ENCODE results near the gene ZNF780A. TPM values are rescaled to one million over a fixed set of nuclear protein-coding genes. Genes with fewer than 3 reads are reported as not detected.
"Not testable (repeated sequence)": the region's sequence is repeated elsewhere in the genome, so short reads cannot be mapped to it uniquely, and the experiment has no call there.

Gene ZNF780A
- total and polyA plus RNA-seq, 4 donors = 10.4 to 32.9 (median 20.1) TPM

GRCh38 chr19:40128991-40129390 is 38.2 kb upstream of the ZNF780A start:
- Histone ChIP-seq H3K4me1 (ENCODE audit: control insufficient read depth in 5 of 5, insufficient read depth in 5 of 5, low read length in 5 of 5) (no peaks in the 10 kb centered on the region), H3K27ac (ENCODE audit: low read depth in 1 of 2, low read length in 1 of 2) (no peak overlapping the region), H3K36me3 (ENCODE audit: control insufficient read depth in 4 of 4, insufficient read depth in 4 of 4, low read length in 4 of 4) (no peaks in the 10 kb centered on the region), H3K9me3 (ENCODE audit: control insufficient read depth in 4 of 4, insufficient read depth in 3 of 4, low read length in 3 of 4) (no peaks in the 10 kb centered on the region), H3K4me3 (no peak overlapping the region), H3K27me3 (ENCODE audit: control insufficient read depth in 3 of 3, insufficient read depth in 3 of 3, low read length in 2 of 3) (peaks cover 0 to 5% (median 0%) of the 10 kb centered on the region in 3 donors), H3K9ac (ENCODE audit: insufficient read depth in 1 of 2, low read length in 2 of 2) (no peak overlapping the region)
- TF ChIP-seq, protein P1, sequence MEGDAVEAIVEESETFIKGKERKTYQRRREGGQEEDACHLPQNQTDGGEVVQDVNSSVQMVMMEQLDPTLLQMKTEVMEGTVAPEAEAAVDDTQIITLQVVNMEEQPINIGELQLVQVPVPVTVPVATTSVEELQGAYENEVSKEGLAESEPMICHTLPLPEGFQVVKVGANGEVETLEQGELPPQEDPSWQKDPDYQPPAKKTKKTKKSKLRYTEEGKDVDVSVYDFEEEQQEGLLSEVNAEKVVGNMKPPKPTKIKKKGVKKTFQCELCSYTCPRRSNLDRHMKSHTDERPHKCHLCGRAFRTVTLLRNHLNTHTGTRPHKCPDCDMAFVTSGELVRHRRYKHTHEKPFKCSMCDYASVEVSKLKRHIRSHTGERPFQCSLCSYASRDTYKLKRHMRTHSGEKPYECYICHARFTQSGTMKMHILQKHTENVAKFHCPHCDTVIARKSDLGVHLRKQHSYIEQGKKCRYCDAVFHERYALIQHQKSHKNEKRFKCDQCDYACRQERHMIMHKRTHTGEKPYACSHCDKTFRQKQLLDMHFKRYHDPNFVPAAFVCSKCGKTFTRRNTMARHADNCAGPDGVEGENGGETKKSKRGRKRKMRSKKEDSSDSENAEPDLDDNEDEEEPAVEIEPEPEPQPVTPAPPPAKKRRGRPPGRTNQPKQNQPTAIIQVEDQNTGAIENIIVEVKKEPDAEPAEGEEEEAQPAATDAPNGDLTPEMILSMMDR (IDR thresholded peaks at IDR 0.05; ENCODE audit: control extremely low read depth, extremely low read depth) = no peak
- DNase-seq (no peak), ATAC-seq (ENCODE audit: insufficient read depth, low FRiP score) (no peak)

DNA sequence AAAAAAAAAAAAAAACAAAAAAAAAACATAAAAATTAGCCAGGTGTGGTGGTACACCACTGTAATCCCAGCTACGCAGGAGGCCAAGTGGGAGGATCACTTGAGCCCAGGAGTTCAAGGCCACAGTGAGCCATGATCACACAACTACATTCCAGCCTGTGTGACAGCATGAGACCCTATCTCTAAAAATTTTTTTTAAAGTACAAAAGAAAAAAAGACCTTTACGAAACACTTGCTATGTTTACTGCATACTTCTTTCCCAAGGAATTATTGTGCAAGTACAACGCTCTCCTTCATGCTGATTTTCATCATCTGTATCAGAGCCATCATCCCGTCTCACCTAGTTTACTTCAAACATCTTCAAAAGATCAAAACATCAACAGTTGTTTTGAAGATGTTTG is 28.6 kb upstream of the ZNF780A start:
- H3K4me1 ChIP-seq (ENCODE audit: control insufficient read depth in 5 of 5, insufficient read depth in 5 of 5, low read length in 5 of 5) = no peaks in the 10 kb centered on the region
- DNase-seq (no peak), ATAC-seq (ENCODE audit: insufficient read depth, low FRiP score) (no peak)
- TF ChIP-seq, protein P1 (IDR thresholded peaks at IDR 0.05; ENCODE audit: control extremely low read depth, extremely low read depth) = no peak
- no peaks in the 10 kb centered on the region for H3K9me3 ChIP-seq (ENCODE audit: control insufficient read depth in 4 of 4, insufficient read depth in 3 of 4, low read length in 3 of 4)
- H3K27me3 ChIP-seq (ENCODE audit: control insufficient read depth in 3 of 3, insufficient read depth in 3 of 3, low read length in 2 of 3) = no peaks in the 10 kb centered on the region
- no peaks in the 10 kb centered on the region for H3K36me3 ChIP-seq (ENCODE audit: control insufficient read depth in 4 of 4, insufficient read depth in 4 of 4, low read length in 4 of 4)
- WGBS, 2 donors = 80 to 84% methylated on average over 4 of the region's 4 CpGs
- no peak overlapping the region for H3K4me3 ChIP-seq
- H3K27ac ChIP-seq (ENCODE audit: low read depth in 1 of 2, low read length in 1 of 2) = no peak overlapping the region
- no peak overlapping the region for H3K9ac ChIP-seq (ENCODE audit: insufficient read depth in 1 of 2, low read length in 2 of 2)

DNA sequence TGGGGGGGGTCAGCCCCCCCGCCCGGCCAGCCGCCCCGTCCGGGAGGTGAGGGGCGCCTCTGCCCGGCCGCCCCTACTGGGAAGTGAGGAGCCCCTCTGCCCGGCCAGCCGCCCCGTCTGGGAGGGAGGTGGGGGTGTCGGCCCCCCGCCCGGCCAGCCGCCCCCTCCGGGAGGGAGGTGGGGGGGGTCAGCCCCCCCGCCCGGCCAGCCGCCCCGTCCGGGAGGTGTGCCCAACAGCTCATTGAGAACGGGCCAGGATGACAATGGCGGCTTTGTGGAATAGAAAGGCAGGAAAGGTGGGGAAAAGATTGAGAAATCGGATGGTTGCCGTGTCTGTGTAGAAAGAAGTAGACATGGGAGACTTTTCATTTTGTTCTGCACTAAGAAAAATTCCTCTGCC is 27.9 kb upstream of the ZNF780A start:
- H3K27ac ChIP-seq (ENCODE audit: low read depth in 1 of 2, low read length in 1 of 2); DNase-seq; H3K36me3 ChIP-seq (ENCODE audit: control insufficient read depth in 4 of 4, insufficient read depth in 4 of 4, low read length in 4 of 4); ATAC-seq (ENCODE audit: insufficient read depth, low FRiP score); H3K9me3 ChIP-seq (ENCODE audit: control insufficient read depth in 4 of 4, insufficient read depth in 3 of 4, low read length in 3 of 4); H3K27me3 ChIP-seq (ENCODE audit: control insufficient read depth in 3 of 3, insufficient read depth in 3 of 3, low read length in 2 of 3); H3K9ac ChIP-seq (ENCODE audit: insufficient read depth in 1 of 2, low read length in 2 of 2); H3K4me1 ChIP-seq (ENCODE audit: control insufficient read depth in 5 of 5, insufficient read depth in 5 of 5, low read length in 5 of 5); H3K4me3 ChIP-seq: not testable (repeated sequence)
- 93% methylated on average over 15 of the region's 25 CpGs; no CpG with 5 or more reads in 1 of the 2 donors for WGBS, 2 donors

DNA sequence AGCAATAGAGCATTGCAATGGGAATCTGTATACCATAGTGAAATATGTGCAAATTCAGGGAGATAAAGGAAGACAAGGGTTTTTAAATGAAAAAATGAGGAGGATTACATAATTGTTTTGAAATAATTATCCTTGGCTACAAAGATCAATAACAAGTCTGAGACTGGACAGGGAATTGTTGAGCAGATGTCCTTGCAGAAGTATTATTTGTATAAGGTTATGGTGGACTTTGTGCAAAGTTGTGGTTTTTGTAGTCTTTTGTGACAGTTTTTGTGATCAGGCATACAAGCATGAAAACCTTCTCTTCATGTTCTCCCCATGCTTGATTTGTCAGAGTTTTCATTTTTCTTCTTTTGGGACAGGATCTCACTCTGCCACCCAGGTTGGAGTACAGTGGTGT is 25.3 kb upstream of the ZNF780A start:
- no peaks in the 10 kb centered on the region for H3K9me3 ChIP-seq (ENCODE audit: control insufficient read depth in 4 of 4, insufficient read depth in 3 of 4, low read length in 3 of 4)
- H3K9ac ChIP-seq (ENCODE audit: insufficient read depth in 1 of 2, low read length in 2 of 2) = no peak overlapping the region
- DNase-seq (no peak), ATAC-seq (ENCODE audit: insufficient read depth, low FRiP score) (no peak)
- TF ChIP-seq, protein P1 (IDR thresholded peaks at IDR 0.05; ENCODE audit: control extremely low read depth, extremely low read depth) = no peak
- H3K27ac ChIP-seq (ENCODE audit: low read depth in 1 of 2, low read length in 1 of 2) = no peak overlapping the region
- H3K4me3 ChIP-seq = no peak overlapping the region
- H3K27me3 ChIP-seq (ENCODE audit: control insufficient read depth in 3 of 3, insufficient read depth in 3 of 3, low read length in 2 of 3) = no peaks in the 10 kb centered on the region
- H3K4me1 ChIP-seq (ENCODE audit: control insufficient read depth in 5 of 5, insufficient read depth in 5 of 5, low read length in 5 of 5) = no peaks in the 10 kb centered on the region
- no peaks in the 10 kb centered on the region for H3K36me3 ChIP-seq (ENCODE audit: control insufficient read depth in 4 of 4, insufficient read depth in 4 of 4, low read length in 4 of 4)

GRCh38 chr19:40114119-40114518 is 23.4 kb upstream of the ZNF780A start:
- 95 to 96% methylated on average over 1 to 3 of the region's 6 CpGs for WGBS, 2 donors
- not testable (repeated sequence) for H3K9ac ChIP-seq (ENCODE audit: insufficient read depth in 1 of 2, low read length in 2 of 2); H3K27ac ChIP-seq (ENCODE audit: low read depth in 1 of 2, low read length in 1 of 2); H3K4me1 ChIP-seq (ENCODE audit: control insufficient read depth in 5 of 5, insufficient read depth in 5 of 5, low read length in 5 of 5); H3K36me3 ChIP-seq (ENCODE audit: control insufficient read depth in 4 of 4, insufficient read depth in 4 of 4, low read length in 4 of 4); ATAC-seq (ENCODE audit: insufficient read depth, low FRiP score); H3K4me3 ChIP-seq; DNase-seq; H3K9me3 ChIP-seq (ENCODE audit: control insufficient read depth in 4 of 4, insufficient read depth in 3 of 4, low read length in 3 of 4); H3K27me3 ChIP-seq (ENCODE audit: control insufficient read depth in 3 of 3, insufficient read depth in 3 of 3, low read length in 2 of 3)

DNA sequence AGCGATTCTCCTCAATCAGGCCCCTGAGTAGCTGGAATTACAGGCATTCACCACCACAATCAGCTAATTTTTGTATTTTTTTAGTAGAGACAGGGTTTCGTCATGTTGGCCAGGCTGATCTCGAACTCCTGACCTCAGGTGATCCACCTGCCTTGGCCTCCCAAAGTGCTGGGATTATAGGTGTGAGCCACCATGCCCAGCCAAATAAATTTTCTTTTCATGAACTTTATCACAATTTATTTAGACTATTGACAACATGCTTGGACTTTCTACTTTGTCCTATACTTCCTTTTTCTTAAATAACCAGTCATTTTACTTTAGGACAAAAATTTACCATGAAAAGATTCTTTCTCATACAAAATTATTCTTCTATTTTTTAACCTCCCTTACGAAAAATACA is 21.5 kb upstream of the ZNF780A start:
- H3K36me3 ChIP-seq (ENCODE audit: control insufficient read depth in 4 of 4, insufficient read depth in 4 of 4, low read length in 4 of 4); H3K9ac ChIP-seq (ENCODE audit: insufficient read depth in 1 of 2, low read length in 2 of 2); H3K4me3 ChIP-seq; H3K27ac ChIP-seq (ENCODE audit: low read depth in 1 of 2, low read length in 1 of 2); ATAC-seq (ENCODE audit: insufficient read depth, low FRiP score); H3K9me3 ChIP-seq (ENCODE audit: control insufficient read depth in 4 of 4, insufficient read depth in 3 of 4, low read length in 3 of 4); DNase-seq; H3K4me1 ChIP-seq (ENCODE audit: control insufficient read depth in 5 of 5, insufficient read depth in 5 of 5, low read length in 5 of 5); H3K27me3 ChIP-seq (ENCODE audit: control insufficient read depth in 3 of 3, insufficient read depth in 3 of 3, low read length in 2 of 3): not testable (repeated sequence)
- 61 to 75% methylated on average over 4 of the region's 4 CpGs for WGBS, 2 donors

All from lung (tissue), 12 donors.